ENCODE results near the gene ETFBKMT.

Gene ETFBKMT

DNA sequence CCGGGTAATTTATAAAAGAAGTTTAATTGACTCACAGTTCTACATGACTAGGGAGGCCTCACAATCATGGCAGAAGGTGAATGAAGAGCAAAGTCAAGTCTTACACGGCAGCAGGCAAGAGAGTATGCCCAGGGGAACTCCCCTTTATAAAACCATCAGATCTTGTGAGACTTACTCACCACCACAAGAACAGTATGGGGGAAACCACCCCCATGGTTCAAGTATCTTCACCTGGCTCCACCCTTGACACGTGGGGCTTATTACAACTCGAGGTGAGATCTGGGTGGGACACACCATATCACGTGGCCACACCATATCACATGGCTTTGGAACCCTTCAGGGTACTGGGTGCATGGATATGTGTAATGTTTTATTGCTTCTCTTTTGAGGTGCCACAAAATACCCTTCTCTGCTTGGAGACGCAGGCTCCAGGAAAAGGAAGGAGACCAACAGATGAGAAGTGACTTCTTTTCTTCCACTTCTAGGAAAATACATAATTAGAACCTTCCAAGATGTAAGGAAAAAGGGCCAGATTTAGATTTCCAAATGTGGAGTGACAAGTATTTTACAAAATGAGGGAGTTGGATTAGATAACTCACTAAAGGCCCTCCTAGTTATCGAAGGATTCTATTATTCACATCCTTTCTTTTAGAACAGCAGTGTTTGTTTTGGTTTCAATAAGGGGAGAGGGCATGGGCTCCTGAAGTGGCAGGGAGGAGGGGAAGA, 33.1 kb upstream of the ETFBKMT start:
- ChIA-PET POLR2A (no interaction called here), CTCF (no interaction called here)
- DNase-seq (ENCODE audit: low read depth, low spot score), result no peak
- TF ChIP-seq, protein P1, sequence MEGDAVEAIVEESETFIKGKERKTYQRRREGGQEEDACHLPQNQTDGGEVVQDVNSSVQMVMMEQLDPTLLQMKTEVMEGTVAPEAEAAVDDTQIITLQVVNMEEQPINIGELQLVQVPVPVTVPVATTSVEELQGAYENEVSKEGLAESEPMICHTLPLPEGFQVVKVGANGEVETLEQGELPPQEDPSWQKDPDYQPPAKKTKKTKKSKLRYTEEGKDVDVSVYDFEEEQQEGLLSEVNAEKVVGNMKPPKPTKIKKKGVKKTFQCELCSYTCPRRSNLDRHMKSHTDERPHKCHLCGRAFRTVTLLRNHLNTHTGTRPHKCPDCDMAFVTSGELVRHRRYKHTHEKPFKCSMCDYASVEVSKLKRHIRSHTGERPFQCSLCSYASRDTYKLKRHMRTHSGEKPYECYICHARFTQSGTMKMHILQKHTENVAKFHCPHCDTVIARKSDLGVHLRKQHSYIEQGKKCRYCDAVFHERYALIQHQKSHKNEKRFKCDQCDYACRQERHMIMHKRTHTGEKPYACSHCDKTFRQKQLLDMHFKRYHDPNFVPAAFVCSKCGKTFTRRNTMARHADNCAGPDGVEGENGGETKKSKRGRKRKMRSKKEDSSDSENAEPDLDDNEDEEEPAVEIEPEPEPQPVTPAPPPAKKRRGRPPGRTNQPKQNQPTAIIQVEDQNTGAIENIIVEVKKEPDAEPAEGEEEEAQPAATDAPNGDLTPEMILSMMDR (IDR thresholded peaks at IDR 0.05; ENCODE audit: insufficient read depth, low read length, missing control alignments), result no peak
- H3K4me3 ChIP-seq (ENCODE audit: low read depth, low read length), result no peak overlapping the region

DNA sequence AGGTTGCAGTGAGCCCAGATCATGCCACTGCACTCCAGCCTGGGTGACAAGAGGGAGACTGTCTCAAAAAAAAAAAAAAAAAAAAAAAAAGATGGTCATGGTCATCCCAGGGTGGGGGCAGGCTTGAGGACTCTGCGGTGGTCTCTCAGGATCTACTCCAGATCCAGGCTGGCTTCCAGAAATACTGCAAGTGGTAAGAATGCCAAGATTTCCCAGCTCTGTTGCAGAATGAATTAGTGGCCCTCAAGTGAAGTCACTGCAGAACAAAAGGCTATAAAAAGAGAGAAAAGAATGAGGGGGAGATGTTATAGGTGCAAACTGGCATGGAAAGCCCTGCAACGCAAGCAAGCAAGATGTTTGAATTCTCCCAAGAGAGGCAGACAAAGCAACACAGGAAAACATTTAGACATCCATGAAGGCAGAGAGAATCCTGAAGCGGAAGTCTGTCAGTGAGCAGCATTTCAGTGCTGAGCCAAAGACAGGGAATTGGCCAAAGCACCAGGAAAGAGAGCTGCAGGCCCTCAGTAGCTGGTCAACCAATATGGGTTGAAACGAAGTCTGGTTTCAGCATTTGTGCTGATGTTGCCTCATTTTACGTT, 31.9 kb upstream of the ETFBKMT start:
- no peak for DNase-seq (ENCODE audit: low read depth, low spot score)
- ChIA-PET POLR2A (no interaction called here), CTCF (no interaction called here)
- TF ChIP-seq, protein P1 (IDR thresholded peaks at IDR 0.05; ENCODE audit: insufficient read depth, low read length, missing control alignments), result no peak
- H3K4me3 ChIP-seq (ENCODE audit: low read depth, low read length), result no peak overlapping the region

DNA sequence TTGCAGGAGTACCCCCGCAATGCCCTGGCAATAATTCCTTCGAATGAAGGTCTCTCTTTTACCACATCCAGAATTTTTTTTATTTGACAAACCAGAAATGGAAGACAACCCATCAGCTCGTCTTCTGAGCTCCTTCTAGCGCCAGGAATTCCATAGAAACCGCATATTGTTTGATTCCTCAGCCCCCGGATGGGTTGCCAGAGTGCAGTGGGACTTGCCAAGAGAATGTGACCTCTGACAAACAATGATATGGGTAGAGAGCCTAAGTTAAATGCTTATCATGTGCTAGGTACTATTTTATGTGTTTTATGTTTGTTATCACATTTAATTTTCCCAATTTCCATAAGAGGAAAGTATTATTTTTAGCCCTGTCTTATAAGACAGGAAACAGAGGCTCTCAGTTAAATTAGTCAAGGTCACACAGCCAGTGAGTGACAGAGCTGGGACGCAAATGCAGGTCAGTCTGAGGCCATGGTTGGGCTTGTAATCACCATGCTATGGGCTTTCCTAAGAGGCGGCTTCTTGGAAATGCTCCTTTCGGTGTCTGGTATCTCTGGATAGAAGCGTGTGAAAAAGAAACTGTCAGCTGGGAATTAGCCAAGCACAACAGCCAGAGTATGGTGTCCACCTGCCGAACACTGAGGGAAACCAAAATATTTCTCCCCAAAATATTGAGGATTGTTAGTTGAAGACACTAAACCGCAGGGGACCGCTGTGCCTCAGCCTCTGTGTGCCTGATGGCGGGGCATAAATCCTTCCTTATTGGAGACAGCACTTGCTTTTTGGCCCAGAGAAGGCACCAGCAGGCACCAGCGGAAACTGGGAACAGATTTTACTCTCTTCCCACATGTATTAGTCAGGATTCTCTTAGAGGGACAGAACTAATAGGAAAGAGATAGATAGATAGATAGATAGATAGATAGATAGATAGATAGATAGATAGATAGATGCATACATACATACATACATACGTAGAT, 29.4 kb upstream of the ETFBKMT start:
- TF ChIP-seq, protein P1 (IDR thresholded peaks at IDR 0.05; ENCODE audit: insufficient read depth, low read length, missing control alignments), result no peak
- peak; percentile 59 for DNase-seq (ENCODE audit: low read depth, low spot score)

DNA sequence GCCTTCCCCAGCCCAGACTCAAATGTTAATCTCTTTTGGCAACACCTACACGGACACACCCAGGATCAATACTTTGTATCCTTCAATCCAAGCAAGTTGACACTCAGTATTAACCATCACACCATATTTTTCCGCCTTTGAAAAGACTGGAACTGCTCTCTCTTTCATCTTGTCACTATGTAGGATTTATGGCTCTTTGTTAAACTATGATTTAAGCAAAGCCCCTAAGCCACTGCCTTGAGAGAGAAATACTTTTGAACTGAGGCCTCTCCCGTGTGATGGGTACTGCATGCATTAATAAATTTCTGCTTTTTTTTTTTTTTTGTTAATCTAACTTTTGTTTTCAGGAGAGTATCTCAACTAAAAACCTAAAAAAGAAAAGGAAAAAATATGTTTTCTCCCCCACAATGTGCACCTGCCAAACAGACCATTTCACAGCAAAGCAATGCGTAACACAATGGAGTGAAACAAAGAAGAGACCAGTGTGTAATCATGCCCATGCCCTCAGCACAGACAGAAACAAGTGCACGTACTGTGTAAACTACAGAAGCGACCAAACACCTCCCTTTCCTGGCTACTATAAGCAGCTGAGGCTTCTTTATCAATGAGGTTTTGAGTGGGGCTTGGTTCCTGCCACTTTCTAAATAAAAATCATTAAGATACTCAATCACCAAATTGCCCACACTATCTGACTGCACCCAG, 28.3 kb upstream of the ETFBKMT start:
- ChIA-PET POLR2A (no interaction called here), CTCF (interaction anchor here (1.2 to 5.7 kb wide), 2 partner anchors 228 to 229 kb away, joined by 3 to 103 read pairs; no protein-coding TSS in a partner anchor)
- H3K4me3 ChIP-seq (ENCODE audit: low read depth, low read length), result no peak overlapping the region
- TF ChIP-seq, protein P1 (IDR thresholded peaks at IDR 0.05; ENCODE audit: insufficient read depth, low read length, missing control alignments), result no peak
- DNase-seq (ENCODE audit: low read depth, low spot score), result no peak

More for the DNA sequence above, 29.4 kb upstream of the ETFBKMT start:
- ChIA-PET POLR2A (no interaction called here), CTCF (interaction anchor here (0.8 to 1.5 kb wide), 3 partner anchors 14 to 228 kb away, joined by 3 to 5 read pairs (median 3); no protein-coding TSS in a partner anchor)
- H3K4me3 ChIP-seq (ENCODE audit: low read depth, low read length), result peak overlapping the region; percentile 15; the same call in 1 of the 2 replicates

DNA sequence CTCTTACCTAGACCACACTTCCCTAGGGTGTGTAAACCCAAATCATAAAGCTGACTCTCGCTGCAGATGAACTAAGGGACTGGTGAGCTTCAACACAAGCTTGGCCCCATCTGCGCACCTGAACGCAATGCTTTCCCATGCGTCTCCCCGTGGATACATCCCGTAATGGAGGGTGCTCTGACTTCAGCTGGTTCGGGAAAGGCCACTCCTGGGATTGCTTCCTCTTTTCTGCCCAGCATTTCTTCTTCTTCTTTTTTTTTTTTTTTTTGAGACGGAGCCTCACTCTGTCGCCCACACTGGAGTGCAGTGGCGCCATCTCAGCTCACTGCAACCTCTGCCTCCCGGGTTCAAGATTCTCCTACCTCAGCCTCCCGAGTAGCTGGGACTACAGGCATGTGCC, 27.7 kb upstream of the ETFBKMT start:
- ChIA-PET CTCF (interaction anchor here (5.7 kb wide), 1 partner anchor 228 kb away, joined by 103 read pairs; no protein-coding TSS in a partner anchor), POLR2A (no interaction called here)
- DNase-seq (ENCODE audit: low read depth, low spot score), result no peak
- TF ChIP-seq, protein P1 (IDR thresholded peaks at IDR 0.05; ENCODE audit: insufficient read depth, low read length, missing control alignments), result no peak
- no peak overlapping the region for H3K4me3 ChIP-seq (ENCODE audit: low read depth, low read length)
